ENCODE data around the gene CTTNBP2. TPM values are rescaled to one million over a fixed set of nuclear protein-coding genes. Genes with fewer than 3 reads are reported as not detected.

The CTTNBP2 gene
- total RNA-seq, 2 donors from 2014 or later: 5.2 to 6.5 TPM

GRCh38 chr7:117674617-117675016 is 198.6 kb downstream of the CTTNBP2 start:
- DNase-seq: peak; percentile 72
- WGBS, 2 experiments (ENCODE audit: insufficient coverage in 1 of 2, insufficient read length in 1 of 2): 0 to 3% methylated on average over 1 to 3 of the region's 3 CpGs
- no peak overlapping the region for H3K4me3 Mint-ChIP-seq
- no peaks in the 10 kb centered on the region for H3K36me3 ChIP-seq (ENCODE audit: control insufficient read depth, insufficient read depth, low read length)
- no peaks in the 10 kb centered on the region for H3K27me3 ChIP-seq (ENCODE audit: control insufficient read depth, insufficient read depth, low read length, poor library complexity, severe bottlenecking)
- peaks cover 2% of the 10 kb centered on the region for H3K4me1 ChIP-seq (ENCODE audit: control insufficient read depth, insufficient read depth, low read length)
- H3K36me3 Mint-ChIP-seq (ENCODE audit: low read depth): no peaks in the 10 kb centered on the region
- H3K4me1 Mint-ChIP-seq: peaks cover 36% of the 10 kb centered on the region
- no peak overlapping the region for H3K4me3 ChIP-seq (ENCODE audit: low read length)
- H3K9me3 Mint-ChIP-seq: no peaks in the 10 kb centered on the region
- no peak overlapping the region for H3K9ac ChIP-seq (ENCODE audit: extremely low read depth, low read length, poor library complexity, severe bottlenecking)
- H3K9me3 ChIP-seq (ENCODE audit: control insufficient read depth, low read length): no peaks in the 10 kb centered on the region
- no peaks in the 10 kb centered on the region for H3K27me3 Mint-ChIP-seq (ENCODE audit: insufficient read depth)
- H3K27ac Mint-ChIP-seq: no peak overlapping the region
- TF ChIP-seq, protein P1, sequence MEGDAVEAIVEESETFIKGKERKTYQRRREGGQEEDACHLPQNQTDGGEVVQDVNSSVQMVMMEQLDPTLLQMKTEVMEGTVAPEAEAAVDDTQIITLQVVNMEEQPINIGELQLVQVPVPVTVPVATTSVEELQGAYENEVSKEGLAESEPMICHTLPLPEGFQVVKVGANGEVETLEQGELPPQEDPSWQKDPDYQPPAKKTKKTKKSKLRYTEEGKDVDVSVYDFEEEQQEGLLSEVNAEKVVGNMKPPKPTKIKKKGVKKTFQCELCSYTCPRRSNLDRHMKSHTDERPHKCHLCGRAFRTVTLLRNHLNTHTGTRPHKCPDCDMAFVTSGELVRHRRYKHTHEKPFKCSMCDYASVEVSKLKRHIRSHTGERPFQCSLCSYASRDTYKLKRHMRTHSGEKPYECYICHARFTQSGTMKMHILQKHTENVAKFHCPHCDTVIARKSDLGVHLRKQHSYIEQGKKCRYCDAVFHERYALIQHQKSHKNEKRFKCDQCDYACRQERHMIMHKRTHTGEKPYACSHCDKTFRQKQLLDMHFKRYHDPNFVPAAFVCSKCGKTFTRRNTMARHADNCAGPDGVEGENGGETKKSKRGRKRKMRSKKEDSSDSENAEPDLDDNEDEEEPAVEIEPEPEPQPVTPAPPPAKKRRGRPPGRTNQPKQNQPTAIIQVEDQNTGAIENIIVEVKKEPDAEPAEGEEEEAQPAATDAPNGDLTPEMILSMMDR (conservative IDR thresholded peaks at IDR 0.05): no peak
- H3K27ac ChIP-seq (ENCODE audit: low read depth, low read length): no peak overlapping the region

GRCh38 chr7:117673839-117674238 is 199.4 kb downstream of the CTTNBP2 start:
- H3K27ac Mint-ChIP-seq: peak overlapping the region; percentile 78
- H3K4me1 Mint-ChIP-seq: peaks cover 36% of the 10 kb centered on the region
- H3K4me3 Mint-ChIP-seq: peak overlapping the region; percentile 42

GRCh38 chr7:117673367-117673766 is 199.9 kb downstream of the CTTNBP2 start:
- WGBS, 2 experiments (ENCODE audit: insufficient coverage in 1 of 2, insufficient read length in 1 of 2): 62 to 70% methylated on average over 6 to 14 of the region's 14 CpGs
- H3K4me1 ChIP-seq (ENCODE audit: control insufficient read depth, insufficient read depth, low read length): peaks cover 2% of the 10 kb centered on the region
- DNase-seq: peak; percentile 87

More at GRCh38 chr7:117673839-117674238, 199.4 kb downstream of the CTTNBP2 start:
- H3K36me3 ChIP-seq (ENCODE audit: control insufficient read depth, insufficient read depth, low read length): no peaks in the 10 kb centered on the region
- no peak overlapping the region for H3K9ac ChIP-seq (ENCODE audit: extremely low read depth, low read length, poor library complexity, severe bottlenecking)
- no peak for DNase-seq
- H3K9me3 ChIP-seq (ENCODE audit: control insufficient read depth, low read length): no peaks in the 10 kb centered on the region
- Mint-ChIP-seq H3K36me3 (ENCODE audit: low read depth) (no peaks in the 10 kb centered on the region), H3K9me3 (no peaks in the 10 kb centered on the region), H3K27me3 (ENCODE audit: insufficient read depth) (no peaks in the 10 kb centered on the region)
- H3K27ac ChIP-seq (ENCODE audit: low read depth, low read length): no peak overlapping the region
- no peak overlapping the region for H3K4me3 ChIP-seq (ENCODE audit: low read length)
- H3K4me1 ChIP-seq (ENCODE audit: control insufficient read depth, insufficient read depth, low read length): peaks cover 2% of the 10 kb centered on the region
- no peaks in the 10 kb centered on the region for H3K27me3 ChIP-seq (ENCODE audit: control insufficient read depth, insufficient read depth, low read length, poor library complexity, severe bottlenecking)
- TF ChIP-seq, protein P1 (conservative IDR thresholded peaks at IDR 0.05): peak; percentile 55

More at GRCh38 chr7:117673367-117673766, 199.9 kb downstream of the CTTNBP2 start:
- H3K9me3 Mint-ChIP-seq: no peaks in the 10 kb centered on the region
- TF ChIP-seq, protein P1 (conservative IDR thresholded peaks at IDR 0.05): no peak
- H3K27ac Mint-ChIP-seq: peak overlapping the region; percentile 78
- peak overlapping the region; percentile 42 for H3K4me3 Mint-ChIP-seq
- no peak overlapping the region for H3K4me3 ChIP-seq (ENCODE audit: low read length)
- H3K4me1 Mint-ChIP-seq: peaks cover 36% of the 10 kb centered on the region
- H3K9ac ChIP-seq (ENCODE audit: extremely low read depth, low read length, poor library complexity, severe bottlenecking): no peak overlapping the region
- H3K27me3 Mint-ChIP-seq (ENCODE audit: insufficient read depth): no peaks in the 10 kb centered on the region
- H3K9me3 ChIP-seq (ENCODE audit: control insufficient read depth, low read length): no peaks in the 10 kb centered on the region
- H3K36me3 Mint-ChIP-seq (ENCODE audit: low read depth): no peaks in the 10 kb centered on the region
- no peak overlapping the region for H3K27ac ChIP-seq (ENCODE audit: low read depth, low read length)
- no peaks in the 10 kb centered on the region for H3K36me3 ChIP-seq (ENCODE audit: control insufficient read depth, insufficient read depth, low read length)
- H3K27me3 ChIP-seq (ENCODE audit: control insufficient read depth, insufficient read depth, low read length, poor library complexity, severe bottlenecking): no peaks in the 10 kb centered on the region
